Breast epithelium (tissue), 3 donors: ENCODE results near the gene BCL2L12.

Experiments used
- POLR2A ChIP-seq: fragments of 450-650 bp; IDR thresholded peaks from one replicate; pipeline ENCODE4 v1.6.1; 2016; ENCODE audit warnings: antibody characterized with exemption, mild to moderate bottlenecking, moderate library complexity
- POLR2AphosphoS5 ChIP-seq, 3 donors: sonication (generic); formaldehyde crosslinking; IDR thresholded peaks; one replicate each; pipeline ENCODE4 v1.6.1; 2017; ENCODE audit warnings: antibody characterized with exemption in 3 of 3
- TF ChIP-seq, protein P1 (sequence below), 3 donors: fragments of 450-650 bp; IDR thresholded peaks; one replicate each; pipeline ENCODE4 v1.5.1; 2016 to 2017; ENCODE audit warnings: antibody characterized with exemption in 3 of 3, mild to moderate bottlenecking in 3 of 3, moderate library complexity in 3 of 3

DNA sequence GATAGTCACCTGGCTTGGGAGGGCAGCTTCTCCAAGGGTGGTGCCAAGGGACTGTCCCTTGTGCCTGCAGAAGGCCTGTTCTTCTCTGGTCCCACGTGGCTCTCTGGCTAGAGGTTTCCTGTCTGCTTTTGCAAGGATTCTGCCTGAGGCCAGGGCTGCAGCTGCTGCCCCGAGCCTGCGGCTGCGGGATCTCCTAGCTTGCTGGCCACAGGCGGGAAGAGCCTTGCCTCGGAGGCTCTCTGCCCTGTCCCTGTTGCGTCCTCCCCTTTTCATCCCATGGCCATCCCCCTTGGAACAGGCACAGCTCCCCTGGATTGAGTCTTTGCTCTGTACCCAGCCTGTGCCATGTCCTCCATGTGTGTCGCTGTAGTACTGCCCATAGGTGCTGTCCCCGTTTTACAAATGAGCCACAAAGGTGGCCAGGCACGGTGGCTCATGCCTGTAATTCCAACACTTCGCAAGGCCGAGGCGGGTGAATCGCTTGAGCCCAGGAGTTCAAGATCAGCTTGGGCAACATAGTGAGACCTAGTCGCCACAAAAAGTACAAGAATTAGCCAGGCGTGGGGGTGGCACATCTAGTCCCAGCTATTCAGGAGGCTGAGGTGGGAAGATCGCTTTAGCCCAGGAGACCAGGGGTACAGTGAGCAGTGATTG is 9.2 kb upstream of the BCL2L12 start:
- TF ChIP-seq POLR2A (no peak), POLR2AphosphoS5 (IDR thresholded peaks at IDR 0.05) (no peak)
- TF ChIP-seq, protein P1, sequence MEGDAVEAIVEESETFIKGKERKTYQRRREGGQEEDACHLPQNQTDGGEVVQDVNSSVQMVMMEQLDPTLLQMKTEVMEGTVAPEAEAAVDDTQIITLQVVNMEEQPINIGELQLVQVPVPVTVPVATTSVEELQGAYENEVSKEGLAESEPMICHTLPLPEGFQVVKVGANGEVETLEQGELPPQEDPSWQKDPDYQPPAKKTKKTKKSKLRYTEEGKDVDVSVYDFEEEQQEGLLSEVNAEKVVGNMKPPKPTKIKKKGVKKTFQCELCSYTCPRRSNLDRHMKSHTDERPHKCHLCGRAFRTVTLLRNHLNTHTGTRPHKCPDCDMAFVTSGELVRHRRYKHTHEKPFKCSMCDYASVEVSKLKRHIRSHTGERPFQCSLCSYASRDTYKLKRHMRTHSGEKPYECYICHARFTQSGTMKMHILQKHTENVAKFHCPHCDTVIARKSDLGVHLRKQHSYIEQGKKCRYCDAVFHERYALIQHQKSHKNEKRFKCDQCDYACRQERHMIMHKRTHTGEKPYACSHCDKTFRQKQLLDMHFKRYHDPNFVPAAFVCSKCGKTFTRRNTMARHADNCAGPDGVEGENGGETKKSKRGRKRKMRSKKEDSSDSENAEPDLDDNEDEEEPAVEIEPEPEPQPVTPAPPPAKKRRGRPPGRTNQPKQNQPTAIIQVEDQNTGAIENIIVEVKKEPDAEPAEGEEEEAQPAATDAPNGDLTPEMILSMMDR (IDR thresholded peaks at IDR 0.05): no peak
